HepG2 (cell line): Measurements from ENCODE around the gene FLAD1. TPM values are rescaled to one million over a fixed set of nuclear protein-coding genes. Genes with fewer than 3 reads are reported as not detected.
A peak's percentile ranks its signal among the peaks of the same experiment; 100 is the strongest.

ENCODE experiments used
- FOXM1 ChIP-seq: sonication (generic); formaldehyde crosslinking; IDR thresholded peaks from 2 replicates; pipeline ENCODE4 v1.5.0; 2020; ENCODE audit warnings: missing genetic modification reagents
- FOXP1 ChIP-seq, 2 experiments: fragments of 450-650 bp in 1 of 2; IDR thresholded peaks; 2 replicates each; pipeline ENCODE4 v1.6.1; 2017 to 2018; ENCODE audit warnings: antibody characterized with exemption in 1 of 2
- HNRNPK ChIP-seq: fragments of 200-400 bp; formaldehyde crosslinking; IDR thresholded peaks from 2 replicates; pipeline ENCODE4 v1.6.1; 2018; ENCODE audit warnings: low read length, low read depth, moderate library complexity, mild to moderate bottlenecking; ENCODE audit not compliant: poor library complexity, severe bottlenecking
- JUND ChIP-seq: sonication (generic); formaldehyde crosslinking; IDR thresholded peaks from 2 replicates; pipeline ENCODE4 v1.8.0; 2022; ENCODE audit warnings: mild to moderate bottlenecking, missing genetic modification reagents
- MTA3 ChIP-seq: sonication (generic); formaldehyde crosslinking; IDR thresholded peaks from 2 replicates; pipeline ENCODE4 v1.4.0; 2020; ENCODE audit warnings: missing genetic modification reagents
- NKX3-1 ChIP-seq: sonication (generic); formaldehyde crosslinking; IDR thresholded peaks from 2 replicates; pipeline ENCODE4 v1.5.0; 2020; ENCODE audit warnings: missing genetic modification reagents
- PHF8 ChIP-seq: sonication (generic); formaldehyde crosslinking; IDR thresholded peaks from 2 replicates; pipeline ENCODE4 v1.5.0; 2020; ENCODE audit warnings: missing genetic modification reagents
- RFX5 ChIP-seq: IDR thresholded peaks from 2 replicates; pipeline ENCODE4 v1.6.1; 2011; ENCODE audit warnings: low read depth, low read length, improper control_type of control experiment
- SIN3A ChIP-seq: IDR thresholded peaks from 2 replicates; pipeline ENCODE4 v1.6.1; 2011; ENCODE audit warnings: low read depth, mild to moderate bottlenecking, control low read depth, low read length, borderline replicate concordance
- TMF1 ChIP-seq: sonication (generic); formaldehyde crosslinking; IDR thresholded peaks from 2 replicates; pipeline ENCODE4 v1.8.1; 2022; ENCODE audit warnings: low read depth, missing genetic modification reagents
- ZNF136 ChIP-seq: sonication (generic); formaldehyde crosslinking; IDR thresholded peaks from 2 replicates; pipeline ENCODE4 v1.8.1; 2022; ENCODE audit warnings: low read depth, mild to moderate bottlenecking, moderate library complexity, missing genetic modification reagents
- ZNF207 ChIP-seq: fragments of 450-650 bp; IDR thresholded peaks from 2 replicates; pipeline ENCODE4 v1.6.1; 2016; ENCODE audit warnings: antibody characterized with exemption, borderline replicate concordance
- ZNF230 ChIP-seq: sonication (generic); formaldehyde crosslinking; IDR thresholded peaks from 2 replicates; pipeline ENCODE4 v1.4.0; 2020; ENCODE audit warnings: mild to moderate bottlenecking, missing genetic modification reagents
- ZNF337 ChIP-seq: sonication (generic); formaldehyde crosslinking; IDR thresholded peaks from 2 replicates; pipeline ENCODE4 v1.5.1; 2020; ENCODE audit warnings: missing genetic modification reagents, low read depth, mild to moderate bottlenecking, borderline replicate concordance
- ZNF451 ChIP-seq: sonication (generic); formaldehyde crosslinking; IDR thresholded peaks from 2 replicates; pipeline ENCODE4 v1.5.0; 2020; ENCODE audit warnings: mild to moderate bottlenecking, missing genetic modification reagents
- ZSCAN21 ChIP-seq: sonication (generic); formaldehyde crosslinking; IDR thresholded peaks from 2 replicates; pipeline ENCODE4 v1.8.0; 2022; ENCODE audit warnings: mild to moderate bottlenecking, missing genetic modification reagents, moderate library complexity, borderline replicate concordance
- polyA plus RNA-seq, 8 experiments: library from polyadenylated mRNA; depleted of rRNA in 3 of 8; stranded (reverse) in 7 of 8; unstranded in 1 of 8; fragments of >200 nt; fragmentation: Illumina TruSeq in 4 of 8; extraction: Trizol in 4 of 8; gene quantifications; 2 replicates each; pipeline versions ENCODE4 v1.2.1 to v1.2.3, GENCODE V29; 2011 to 2016; ENCODE audit warnings: low read depth in 4 of 8, missing spikeins in 1 of 8, mixed read lengths in 1 of 8; ENCODE audit not compliant: insufficient read depth in 1 of 8
- total RNA-seq, 5 experiments: library from RNA; depleted of rRNA; stranded (reverse); fragments of >200 nt; fragmentation: Illumina TruSeq; extraction: Trizol; gene quantifications; 2 replicates each; pipeline ENCODE4 v1.2.3, GENCODE V29; 2016; ENCODE audit warnings: low read depth in 1 of 5
- TF ChIP-seq, protein P1 (sequence below), 2 experiments: fragments of 450-650 bp in 1 of 2; sonication (generic) in 1 of 2; formaldehyde crosslinking; IDR thresholded peaks; 2 replicates each; pipeline versions ENCODE4 v1.5.0 to v1.8.0; 2020 to 2022; ENCODE audit warnings: mild to moderate bottlenecking in 1 of 2, missing genetic modification reagents in 1 of 2
- TF ChIP-seq, protein P2 (sequence below): sonication (generic); IDR thresholded peaks from 2 replicates; pipeline ENCODE4 v1.6.1; 2016; ENCODE audit warnings: low read depth, borderline replicate concordance
- TF ChIP-seq, protein P3 (sequence below): sonication (generic); formaldehyde crosslinking; IDR thresholded peaks from 2 replicates; pipeline ENCODE4 v1.5.0; 2020; ENCODE audit warnings: mild to moderate bottlenecking, missing genetic modification reagents, borderline replicate concordance

Gene FLAD1
- total and polyA plus RNA-seq, 2 of the 13 experiments (the other 11 are each of a cell fraction or from before 2014, with no cell fraction given): 25.9 to 32.8 TPM

DNA sequence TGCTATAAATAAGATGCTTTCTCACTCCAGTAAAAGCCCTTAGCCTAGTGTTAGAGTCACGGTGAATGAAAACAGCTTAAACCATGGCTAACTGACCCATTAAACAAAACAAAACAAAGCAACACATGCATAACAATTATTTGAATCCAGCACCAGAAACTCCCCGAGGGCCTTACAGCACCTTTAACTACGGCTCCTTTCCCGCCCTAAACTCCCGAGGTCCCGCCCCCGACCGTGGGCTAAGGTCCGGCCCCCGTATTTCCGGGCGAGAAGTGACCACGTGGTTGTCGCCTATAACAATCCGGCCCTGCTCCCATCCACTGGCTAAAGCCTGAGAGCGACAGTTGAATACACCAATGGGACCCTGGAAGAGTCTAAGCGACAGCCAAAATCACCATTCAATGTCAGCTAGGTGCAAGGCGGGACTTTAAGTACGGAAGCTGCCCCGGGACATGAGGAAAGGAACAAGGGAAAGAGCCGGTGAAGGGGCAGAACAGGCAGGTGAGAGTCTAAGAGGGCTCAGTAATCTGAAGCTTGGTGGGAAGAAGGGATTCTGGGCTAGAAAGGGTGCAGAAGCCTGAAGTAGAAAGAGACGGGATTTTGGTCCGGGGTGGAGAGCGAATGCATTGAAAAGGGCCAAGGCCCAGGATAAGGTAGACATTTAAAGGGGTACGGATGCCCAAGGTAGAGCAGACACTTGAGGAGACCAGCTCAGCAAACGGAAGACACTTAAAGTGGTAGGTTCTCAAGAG, at the start of gene FLAD1 (continued):
- TF ChIP-seq, protein P1, sequence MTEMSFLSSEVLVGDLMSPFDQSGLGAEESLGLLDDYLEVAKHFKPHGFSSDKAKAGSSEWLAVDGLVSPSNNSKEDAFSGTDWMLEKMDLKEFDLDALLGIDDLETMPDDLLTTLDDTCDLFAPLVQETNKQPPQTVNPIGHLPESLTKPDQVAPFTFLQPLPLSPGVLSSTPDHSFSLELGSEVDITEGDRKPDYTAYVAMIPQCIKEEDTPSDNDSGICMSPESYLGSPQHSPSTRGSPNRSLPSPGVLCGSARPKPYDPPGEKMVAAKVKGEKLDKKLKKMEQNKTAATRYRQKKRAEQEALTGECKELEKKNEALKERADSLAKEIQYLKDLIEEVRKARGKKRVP (CRISPR knock-in tag; IDR thresholded peaks at IDR 0.05): 0 out of 4 replicates have a peak, but pooled peaks of 1 of the 2 experiments have one; percentile 45
- TF ChIP-seq HNRNPK (no peak), ZNF207 (no peak), RFX5 (no peak), MTA3 (CRISPR knock-in tag) (no peak), JUND (CRISPR knock-in tag) (no peak), SIN3A (peak; percentile 90; the same call in 1 of the 2 replicates), NKX3-1 (peak; percentile 75; the same call in 1 of the 2 replicates), PHF8 (CRISPR knock-in tag) (peak; percentile 58), ZNF451 (CRISPR knock-in tag) (no peak), ZNF230 (no peak), ZSCAN21 (CRISPR knock-in tag) (0 out of 2 replicates have a peak, but pooled peaks have one; percentile 17), ZNF136 (CRISPR knock-in tag) (no peak), TMF1 (CRISPR knock-in tag) (no peak), FOXM1 (CRISPR knock-in tag) (no peak), FOXP1 (IDR thresholded peaks at IDR 0.05) (no peak), FOXP1 (CRISPR knock-in tag; IDR thresholded peaks at IDR 0.05) (no peak), ZNF337 (no peak)
- TF ChIP-seq, protein P2, sequence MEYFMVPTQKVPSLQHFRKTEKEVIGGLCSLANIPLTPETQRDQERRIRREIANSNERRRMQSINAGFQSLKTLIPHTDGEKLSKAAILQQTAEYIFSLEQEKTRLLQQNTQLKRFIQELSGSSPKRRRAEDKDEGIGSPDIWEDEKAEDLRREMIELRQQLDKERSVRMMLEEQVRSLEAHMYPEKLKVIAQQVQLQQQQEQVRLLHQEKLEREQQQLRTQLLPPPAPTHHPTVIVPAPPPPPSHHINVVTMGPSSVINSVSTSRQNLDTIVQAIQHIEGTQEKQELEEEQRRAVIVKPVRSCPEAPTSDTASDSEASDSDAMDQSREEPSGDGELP: no peak
- TF ChIP-seq, protein P3, sequence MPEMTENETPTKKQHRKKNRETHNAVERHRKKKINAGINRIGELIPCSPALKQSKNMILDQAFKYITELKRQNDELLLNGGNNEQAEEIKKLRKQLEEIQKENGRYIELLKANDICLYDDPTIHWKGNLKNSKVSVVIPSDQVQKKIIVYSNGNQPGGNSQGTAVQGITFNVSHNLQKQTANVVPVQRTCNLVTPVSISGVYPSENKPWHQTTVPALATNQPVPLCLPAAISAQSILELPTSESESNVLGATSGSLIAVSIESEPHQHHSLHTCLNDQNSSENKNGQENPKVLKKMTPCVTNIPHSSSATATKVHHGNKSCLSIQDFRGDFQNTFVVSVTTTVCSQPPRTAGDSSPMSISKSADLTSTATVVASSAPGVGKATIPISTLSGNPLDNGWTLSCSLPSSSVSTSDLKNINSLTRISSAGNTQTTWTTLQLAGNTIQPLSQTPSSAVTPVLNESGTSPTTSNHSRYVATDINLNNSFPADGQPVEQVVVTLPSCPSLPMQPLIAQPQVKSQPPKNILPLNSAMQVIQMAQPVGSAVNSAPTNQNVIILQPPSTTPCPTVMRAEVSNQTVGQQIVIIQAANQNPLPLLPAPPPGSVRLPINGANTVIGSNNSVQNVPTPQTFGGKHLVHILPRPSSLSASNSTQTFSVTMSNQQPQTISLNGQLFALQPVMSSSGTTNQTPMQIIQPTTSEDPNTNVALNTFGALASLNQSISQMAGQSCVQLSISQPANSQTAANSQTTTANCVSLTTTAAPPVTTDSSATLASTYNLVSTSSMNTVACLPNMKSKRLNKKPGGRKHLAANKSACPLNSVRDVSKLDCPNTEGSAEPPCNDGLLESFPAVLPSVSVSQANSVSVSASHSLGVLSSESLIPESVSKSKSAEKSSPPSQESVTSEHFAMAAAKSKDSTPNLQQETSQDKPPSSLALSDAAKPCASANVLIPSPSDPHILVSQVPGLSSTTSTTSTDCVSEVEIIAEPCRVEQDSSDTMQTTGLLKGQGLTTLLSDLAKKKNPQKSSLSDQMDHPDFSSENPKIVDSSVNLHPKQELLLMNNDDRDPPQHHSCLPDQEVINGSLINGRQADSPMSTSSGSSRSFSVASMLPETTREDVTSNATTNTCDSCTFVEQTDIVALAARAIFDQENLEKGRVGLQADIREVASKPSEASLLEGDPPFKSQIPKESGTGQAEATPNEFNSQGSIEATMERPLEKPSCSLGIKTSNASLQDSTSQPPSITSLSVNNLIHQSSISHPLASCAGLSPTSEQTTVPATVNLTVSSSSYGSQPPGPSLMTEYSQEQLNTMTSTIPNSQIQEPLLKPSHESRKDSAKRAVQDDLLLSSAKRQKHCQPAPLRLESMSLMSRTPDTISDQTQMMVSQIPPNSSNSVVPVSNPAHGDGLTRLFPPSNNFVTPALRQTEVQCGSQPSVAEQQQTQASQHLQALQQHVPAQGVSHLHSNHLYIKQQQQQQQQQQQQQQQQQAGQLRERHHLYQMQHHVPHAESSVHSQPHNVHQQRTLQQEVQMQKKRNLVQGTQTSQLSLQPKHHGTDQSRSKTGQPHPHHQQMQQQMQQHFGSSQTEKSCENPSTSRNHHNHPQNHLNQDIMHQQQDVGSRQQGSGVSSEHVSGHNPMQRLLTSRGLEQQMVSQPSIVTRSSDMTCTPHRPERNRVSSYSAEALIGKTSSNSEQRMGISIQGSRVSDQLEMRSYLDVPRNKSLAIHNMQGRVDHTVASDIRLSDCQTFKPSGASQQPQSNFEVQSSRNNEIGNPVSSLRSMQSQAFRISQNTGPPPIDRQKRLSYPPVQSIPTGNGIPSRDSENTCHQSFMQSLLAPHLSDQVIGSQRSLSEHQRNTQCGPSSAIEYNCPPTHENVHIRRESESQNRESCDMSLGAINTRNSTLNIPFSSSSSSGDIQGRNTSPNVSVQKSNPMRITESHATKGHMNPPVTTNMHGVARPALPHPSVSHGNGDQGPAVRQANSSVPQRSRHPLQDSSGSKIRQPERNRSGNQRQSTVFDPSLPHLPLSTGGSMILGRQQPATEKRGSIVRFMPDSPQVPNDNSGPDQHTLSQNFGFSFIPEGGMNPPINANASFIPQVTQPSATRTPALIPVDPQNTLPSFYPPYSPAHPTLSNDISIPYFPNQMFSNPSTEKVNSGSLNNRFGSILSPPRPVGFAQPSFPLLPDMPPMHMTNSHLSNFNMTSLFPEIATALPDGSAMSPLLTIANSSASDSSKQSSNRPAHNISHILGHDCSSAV: no peak
